HG03097 (cell line): ENCODE results near the gene PEX11G.
"Not testable (repeated sequence)": the region's sequence is repeated elsewhere in the genome, so short reads cannot be mapped to it uniquely, and the experiment has no call there.

Experiments used
- ATAC-seq: cut with Tn5 transposase; IDR thresholded peaks from one replicate; pipeline ENCODE4 v1.9.1; 2021; ENCODE audit not compliant: unreplicated experiment, low FRiP score

The PEX11G gene

GRCh38 chr19:7441468-7442146 is 47.2 kb downstream of the PEX11G start:
- ATAC-seq = no peak

GRCh38 chr19:7440188-7440975 is 48.5 kb downstream of the PEX11G start:
- no peak for ATAC-seq

GRCh38 chr19:7435586-7435985 is 53.2 kb downstream of the PEX11G start:
- no peak for ATAC-seq

GRCh38 chr19:7434391-7434790 is 54.4 kb downstream of the PEX11G start:
- ATAC-seq = no peak

GRCh38 chr19:7433456-7433855 is 55.4 kb downstream of the PEX11G start:
- not testable (repeated sequence) for ATAC-seq

- no peak for ATAC-seq
Measured at GRCh38 chr19:7429638-7430282, 59.1 kb downstream of the PEX11G start.

- no peak for ATAC-seq
Measured at GRCh38 chr19:7428651-7429113, 60.2 kb downstream of the PEX11G start.

- no peak for ATAC-seq
Measured at GRCh38 chr19:7427944-7428343, 60.9 kb downstream of the PEX11G start.

GRCh38 chr19:7426986-7427385 is 61.8 kb downstream of the PEX11G start:
- no peak for ATAC-seq
